ENCODE data around the gene PFKFB1.

- TF ChIP-seq POLR2A (IDR thresholded peaks at IDR 0.05), result no peak
- no peak for TF ChIP-seq CTCF (IDR thresholded peaks at IDR 0.05)
Observed at GRCh38 chrX:54926978-54927377, 67.0 kb downstream of the PFKFB1 start.

All from esophagus squamous epithelium (tissue), 4 donors.